Activated gamma-delta T cell treated with anti-CD3 and anti-CD28 coated beads, Interleukin-2, amount 50 U/mL, for 16 hours (primary cell): ENCODE data around the gene CKS2.
"Not testable (repeated sequence)": the region's sequence is repeated elsewhere in the genome, so short reads cannot be mapped to it uniquely, and the experiment has no call there.

Experiments
- DNase-seq: peaks from one replicate; pipeline ENCODE4 v3.0.0-alpha.2; 2020; ENCODE audit warnings: low read depth

Gene CKS2

GRCh38 chr9:89311346-89312221, 589 bp downstream of the CKS2 start:
- no peak for DNase-seq

- no peak for DNase-seq
Observed at GRCh38 chr9:89312222-89312571, 1.2 kb downstream of the CKS2 start.

- DNase-seq = no peak
Observed at GRCh38 chr9:89313842-89314241, 2.8 kb downstream of the CKS2 start.

- DNase-seq = no peak
Observed at GRCh38 chr9:89314955-89315354, 4.0 kb downstream of the CKS2 start.

- no peak for DNase-seq
Observed at GRCh38 chr9:89315482-89315881, 4.5 kb downstream of the CKS2 start.

- DNase-seq = no peak
Observed at GRCh38 chr9:89317282-89317681, 6.3 kb downstream of the CKS2 start.

GRCh38 chr9:89318123-89319014, 7.4 kb downstream of the CKS2 start, which contains the start of gene SECISBP2:
Gene SECISBP2, plus strand, starts transcription at chr9:89318500. Its CDS starts 77 bp downstream, at chr9:89318577.
- DNase-seq = peak; percentile 88

- no peak for DNase-seq
Observed at GRCh38 chr9:89319015-89319905, 8.3 kb downstream of the CKS2 start.

GRCh38 chr9:89323390-89323789, 12.4 kb downstream of the CKS2 start:
- DNase-seq = no peak

GRCh38 chr9:89325733-89326132, 14.7 kb downstream of the CKS2 start:
- DNase-seq = no peak

- no peak for DNase-seq
Observed at GRCh38 chr9:89328064-89328463, 17.1 kb downstream of the CKS2 start.

- no peak for DNase-seq
Observed at GRCh38 chr9:89329917-89330316, 18.9 kb downstream of the CKS2 start.

GRCh38 chr9:89330513-89330912, 19.5 kb downstream of the CKS2 start:
- no peak for DNase-seq

GRCh38 chr9:89339807-89340206, 28.8 kb downstream of the CKS2 start:
- no peak for DNase-seq

- DNase-seq = no peak
Observed at GRCh38 chr9:89340332-89340731, 29.3 kb downstream of the CKS2 start.

GRCh38 chr9:89342213-89342612, 31.2 kb downstream of the CKS2 start:
- no peak for DNase-seq

GRCh38 chr9:89342948-89343347, 32.0 kb downstream of the CKS2 start:
- DNase-seq = no peak

- DNase-seq = not testable (repeated sequence)
Observed at GRCh38 chr9:89343812-89344211, 32.8 kb downstream of the CKS2 start.

GRCh38 chr9:89345476-89345875, 34.5 kb downstream of the CKS2 start:
- no peak for DNase-seq

- no peak for DNase-seq
Observed at GRCh38 chr9:89346696-89347095, 35.7 kb downstream of the CKS2 start.

- no peak for DNase-seq
Observed at GRCh38 chr9:89347651-89348050, 36.7 kb downstream of the CKS2 start.

- no peak for DNase-seq
Observed at GRCh38 chr9:89349607-89350006, 38.6 kb downstream of the CKS2 start.
